Limb (tissue), 2 donors: Measurements from ENCODE around the gene MPHOSPH6.
"Not testable (repeated sequence)": the region's sequence is repeated elsewhere in the genome, so short reads cannot be mapped to it uniquely, and the experiment has no call there.

ENCODE experiments used
- DNase-seq, 2 donors: peaks; one replicate each; pipeline ENCODE4 v3.0.0-alpha.2; 2016; ENCODE audit errors: extremely low spot score in 2 of 2

The MPHOSPH6 gene, protein sequence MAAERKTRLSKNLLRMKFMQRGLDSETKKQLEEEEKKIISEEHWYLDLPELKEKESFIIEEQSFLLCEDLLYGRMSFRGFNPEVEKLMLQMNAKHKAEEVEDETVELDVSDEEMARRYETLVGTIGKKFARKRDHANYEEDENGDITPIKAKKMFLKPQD

DNA sequence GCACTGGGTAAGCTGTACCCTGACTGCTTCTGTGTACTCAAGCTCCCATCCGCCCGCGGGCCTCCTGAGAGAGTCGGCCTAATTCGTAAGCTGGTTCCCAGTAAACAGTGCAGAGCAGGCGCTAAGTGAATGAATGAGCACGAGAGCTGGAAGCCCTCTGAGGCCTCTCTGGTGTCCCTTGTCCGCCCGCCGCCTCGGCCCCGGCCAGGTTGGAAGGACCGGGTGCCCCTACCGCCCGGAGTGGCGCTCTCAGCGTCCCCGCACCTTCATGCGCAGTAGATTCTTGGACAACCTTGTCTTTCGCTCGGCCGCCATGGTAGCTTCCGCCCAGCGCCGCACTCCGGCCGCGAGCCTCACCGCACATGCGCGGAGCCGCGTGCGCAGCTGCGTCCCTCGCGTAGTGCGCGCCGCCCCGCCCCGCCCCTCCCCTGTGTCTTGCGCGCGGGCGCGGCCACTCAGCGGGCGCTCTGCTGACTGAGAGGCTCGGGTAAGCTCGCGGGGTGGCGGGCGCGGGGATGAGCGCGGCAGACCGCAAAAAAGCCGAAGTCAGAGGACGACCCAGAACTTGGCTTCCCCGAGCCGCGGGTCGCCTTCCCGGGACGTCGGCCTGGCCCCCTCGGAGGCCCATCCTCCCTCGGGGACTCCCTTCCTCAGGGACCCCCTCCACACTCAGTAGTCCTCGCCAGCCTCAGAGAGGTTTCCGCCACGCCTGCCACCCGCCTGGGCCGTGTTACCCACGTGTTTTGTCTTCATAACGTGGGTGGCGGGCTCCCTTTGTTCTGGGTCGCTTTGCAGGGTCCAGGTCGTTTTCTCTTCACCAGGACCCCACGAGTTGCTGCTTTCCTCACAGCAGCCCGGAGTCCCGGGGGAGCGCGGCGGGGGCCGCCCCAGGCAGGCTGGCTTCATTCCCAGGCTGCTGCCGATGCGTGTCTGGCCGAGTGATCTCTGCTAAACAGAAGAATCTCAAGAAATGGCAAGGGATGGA, at the start of gene MPHOSPH6:
Gene MPHOSPH6, minus strand, starts transcription at position 364 of the 985 bp plus-strand sequence. Its CDS starts 49 bp downstream, at position 315.
- DNase-seq: peak; percentile 91 to 95

DNA sequence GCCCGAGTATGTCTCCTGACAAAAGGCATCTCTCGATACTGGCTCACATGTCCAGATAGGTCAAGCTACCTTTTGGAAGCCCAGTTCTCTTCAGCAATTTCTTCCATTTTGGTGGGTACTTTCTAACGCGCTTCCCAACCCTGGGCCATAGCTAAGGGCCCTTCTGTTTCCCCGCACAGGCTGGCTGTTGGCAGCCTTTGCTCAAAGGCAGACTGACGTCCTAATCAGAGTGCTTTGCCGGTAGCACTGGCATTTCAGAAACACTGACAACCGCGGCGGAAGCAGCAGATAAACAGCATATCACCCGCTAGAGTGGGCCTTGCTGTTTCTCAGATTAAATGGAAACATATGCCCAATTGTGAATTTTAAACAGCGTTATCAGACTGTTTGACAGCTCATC, 49.3 kb upstream of the MPHOSPH6 start:
- DNase-seq: no peak

DNA sequence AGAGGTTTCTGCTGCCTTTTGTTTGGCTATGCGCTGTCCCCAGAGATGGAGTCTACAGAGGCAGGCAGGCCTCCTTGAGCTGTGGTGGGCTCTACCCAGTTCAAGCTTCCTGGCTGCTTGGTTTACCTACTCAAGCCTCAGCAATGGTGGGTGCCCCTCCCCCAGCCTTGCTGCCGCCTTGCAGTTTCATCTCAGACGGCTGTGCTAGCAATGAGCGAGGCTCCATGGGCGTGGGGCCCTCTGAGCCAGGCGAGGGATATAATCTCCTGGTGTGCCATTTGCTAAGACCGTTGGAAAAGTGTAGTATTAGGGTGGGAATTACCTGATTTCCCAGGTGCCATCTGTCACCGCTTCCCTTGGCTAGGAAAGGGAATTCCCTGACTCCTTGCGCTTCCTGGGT, 39.3 kb upstream of the MPHOSPH6 start:
- DNase-seq: not testable (repeated sequence)

DNA sequence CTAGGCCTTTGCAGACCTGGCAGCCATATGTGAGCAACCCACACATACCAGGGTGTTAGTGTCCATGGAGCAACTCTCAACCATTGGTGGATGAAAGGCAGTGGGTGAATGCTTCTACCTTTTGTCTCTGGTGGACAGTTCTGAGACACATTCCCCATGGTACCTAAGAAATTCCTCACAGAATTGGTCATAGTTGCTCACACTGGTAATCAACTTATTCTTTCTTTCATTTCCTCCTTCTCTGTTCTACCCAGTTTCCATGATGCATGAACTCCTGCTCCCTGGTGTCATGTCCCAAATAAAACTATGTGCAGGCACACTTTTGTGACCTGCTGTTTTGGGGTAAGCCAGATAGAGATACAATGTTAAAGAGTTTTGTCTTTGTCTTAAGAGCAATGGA, 33.2 kb upstream of the MPHOSPH6 start:
- DNase-seq: no peak

DNA sequence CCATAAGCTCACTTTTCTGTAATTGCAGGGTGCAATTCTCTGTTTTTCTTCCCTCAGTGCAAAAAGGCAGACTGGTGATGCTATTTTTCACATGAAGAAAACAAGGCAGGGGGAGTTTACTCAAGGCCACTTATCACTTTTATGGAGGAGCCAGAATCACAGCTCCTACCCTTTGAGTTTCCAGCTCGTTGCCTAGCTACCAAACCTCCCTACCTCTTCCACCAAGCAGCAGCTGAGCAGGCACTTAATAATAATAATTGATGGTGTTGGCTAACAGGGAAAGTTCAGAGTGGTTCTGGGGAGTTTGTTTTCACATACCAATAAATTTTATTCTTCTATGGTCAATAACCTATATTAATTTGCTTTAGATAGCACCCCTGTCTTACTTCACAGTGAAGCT, 31.9 kb upstream of the MPHOSPH6 start:
- no peak for DNase-seq

DNA sequence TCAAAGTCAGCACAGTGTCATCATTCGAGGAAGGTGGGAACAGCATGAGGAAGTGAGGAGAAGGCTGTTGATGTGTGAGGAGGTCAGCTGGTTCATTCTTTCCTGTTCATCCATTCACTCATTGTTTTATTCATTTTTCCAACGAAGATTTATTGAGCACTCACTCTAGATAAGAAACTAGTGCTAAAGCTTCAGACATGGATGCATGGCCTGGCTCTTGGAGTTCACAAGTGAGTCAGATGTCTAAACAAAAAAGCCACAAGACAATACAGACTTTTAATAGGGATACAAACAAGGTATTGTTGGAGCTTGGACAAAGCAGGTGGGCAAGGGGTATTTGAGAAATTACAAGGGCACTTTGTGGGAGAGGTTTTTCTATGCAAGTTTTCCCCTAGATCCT, 31.3 kb upstream of the MPHOSPH6 start:
- DNase-seq: no peak

DNA sequence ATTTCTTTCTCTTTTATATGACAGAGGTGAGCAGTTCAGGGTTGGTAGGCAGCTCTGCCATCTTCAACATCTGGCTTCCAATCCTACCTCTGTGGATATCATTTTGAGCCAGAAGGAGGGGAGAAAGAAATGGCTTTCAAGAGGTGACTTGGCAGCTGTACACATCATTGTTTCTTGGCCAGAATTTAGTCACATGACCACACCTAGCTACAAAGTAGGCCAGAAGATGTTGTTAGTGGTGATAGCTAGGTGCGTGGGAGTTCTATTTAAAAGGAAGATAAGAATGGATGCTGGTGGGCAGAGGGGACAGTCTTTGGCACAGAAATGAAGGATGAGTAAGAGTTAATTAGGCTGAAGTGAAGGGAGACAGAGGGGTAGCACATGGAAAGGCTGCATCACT, 29.2 kb upstream of the MPHOSPH6 start:
- DNase-seq: no peak

DNA sequence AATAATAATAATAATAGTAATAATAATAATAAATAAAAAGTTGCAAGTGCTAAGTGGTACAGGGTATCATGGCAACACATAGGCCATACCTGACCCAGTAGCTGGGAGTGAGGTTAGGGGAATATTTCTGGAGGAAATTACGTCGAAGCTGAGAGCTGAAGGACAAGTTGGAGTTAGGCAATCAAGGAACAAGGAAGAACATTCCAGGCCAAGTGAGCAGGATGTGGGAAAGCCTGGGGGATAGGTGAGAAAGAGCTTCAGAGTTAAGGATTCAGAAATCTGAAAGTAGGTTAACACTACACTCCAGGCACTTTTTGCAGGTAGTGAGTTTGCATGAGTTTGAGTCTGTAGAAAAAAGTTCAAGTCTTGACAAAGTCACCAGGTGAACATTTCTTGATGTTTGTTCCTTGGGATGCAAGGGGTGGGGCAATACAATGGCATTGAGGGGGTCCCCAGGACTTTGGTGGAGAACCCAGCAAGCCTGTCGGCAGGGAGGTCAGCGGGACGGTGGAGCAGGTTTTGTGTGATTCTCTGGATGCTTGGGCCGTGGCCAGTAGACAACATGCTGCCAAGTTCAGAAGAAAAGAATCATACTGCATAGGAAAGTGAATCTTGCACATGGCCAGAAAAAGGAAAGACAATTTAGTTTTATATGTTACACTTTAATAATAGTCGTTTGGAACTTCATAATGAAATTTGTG, 27.7 kb upstream of the MPHOSPH6 start:
- no peak for DNase-seq

DNA sequence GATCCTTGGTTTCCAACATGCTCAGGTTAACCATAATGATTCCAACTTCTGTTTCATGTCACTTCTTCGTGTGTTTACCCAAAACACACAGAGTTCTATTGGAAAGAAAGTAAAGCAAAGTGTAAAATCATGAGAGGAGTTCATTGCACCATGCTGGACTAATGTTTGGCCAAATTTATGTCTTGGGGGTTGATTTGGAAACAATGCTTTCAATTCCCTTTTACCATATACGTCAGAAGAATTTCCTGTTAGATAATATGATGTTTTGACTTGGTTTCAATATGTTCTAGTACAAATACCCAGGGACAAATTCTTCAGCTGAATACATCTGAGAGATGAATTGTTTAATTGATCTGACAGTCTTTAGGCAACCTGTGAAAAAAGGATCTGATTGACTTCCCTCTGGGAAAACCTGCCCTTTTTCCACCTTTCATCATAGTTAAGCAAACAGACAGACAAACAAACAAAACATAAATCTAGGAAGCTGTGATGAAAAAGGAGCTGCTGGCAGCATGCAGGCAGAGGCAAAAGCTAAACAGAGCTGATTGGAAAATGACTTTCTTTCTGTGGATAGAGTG, 26.0 kb upstream of the MPHOSPH6 start:
- no peak for DNase-seq

DNA sequence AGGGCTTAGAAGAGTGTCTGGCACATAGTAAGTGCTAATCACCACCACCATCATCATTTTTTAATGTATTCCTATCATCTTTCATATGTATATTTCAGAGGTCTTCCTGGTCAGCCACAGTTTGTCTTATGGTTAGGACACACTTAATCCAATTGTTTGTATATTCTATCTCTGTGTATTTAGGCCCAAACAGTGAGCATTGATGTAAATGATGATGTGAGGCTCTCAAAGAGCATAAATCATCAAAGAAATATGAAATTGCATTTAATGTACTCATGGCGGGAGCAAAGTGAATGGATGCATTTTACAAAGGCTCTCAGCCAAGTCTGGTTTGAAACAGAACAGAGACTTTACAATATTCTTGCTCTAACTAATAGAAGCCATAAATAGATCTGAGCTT, 24.1 kb upstream of the MPHOSPH6 start:
- no peak for DNase-seq

DNA sequence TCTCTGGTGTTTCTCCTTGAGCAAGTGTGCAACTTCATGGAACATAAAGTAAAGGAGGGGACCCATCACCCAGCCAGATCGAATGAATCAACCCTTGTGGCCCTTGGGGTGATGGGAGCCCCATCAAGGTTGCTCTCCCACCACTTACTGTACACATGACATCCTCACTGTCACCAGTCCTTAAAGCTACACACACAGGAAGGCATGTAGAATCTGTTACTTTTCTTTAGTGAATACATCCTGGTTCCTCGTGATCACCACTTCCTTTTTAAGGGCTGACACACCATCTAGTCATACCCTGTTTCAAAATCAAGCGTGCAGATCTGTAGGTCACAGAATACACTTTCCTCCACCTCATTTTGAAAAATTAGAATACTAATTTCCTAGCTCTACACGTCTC, 22.6 kb upstream of the MPHOSPH6 start:
- no peak for DNase-seq

DNA sequence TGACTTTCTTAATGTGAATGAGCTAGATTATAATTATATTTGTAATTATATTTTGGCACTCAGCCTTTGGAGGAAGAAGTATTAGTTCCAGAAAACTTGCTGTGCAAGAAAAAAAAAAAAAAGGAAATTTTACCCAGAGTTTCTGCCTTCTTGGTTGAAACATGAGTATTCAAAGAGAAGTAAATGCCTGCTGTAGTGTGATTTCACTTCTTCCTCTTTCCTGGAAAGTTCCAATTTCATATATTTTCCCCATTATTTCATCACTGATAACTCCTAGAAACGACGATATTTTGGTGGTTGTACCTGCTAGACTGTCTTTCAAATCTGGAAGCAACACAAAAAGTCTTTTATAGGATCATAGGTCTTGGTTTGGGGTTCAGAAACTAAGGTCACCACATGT, 20.4 kb upstream of the MPHOSPH6 start:
- no peak for DNase-seq

DNA sequence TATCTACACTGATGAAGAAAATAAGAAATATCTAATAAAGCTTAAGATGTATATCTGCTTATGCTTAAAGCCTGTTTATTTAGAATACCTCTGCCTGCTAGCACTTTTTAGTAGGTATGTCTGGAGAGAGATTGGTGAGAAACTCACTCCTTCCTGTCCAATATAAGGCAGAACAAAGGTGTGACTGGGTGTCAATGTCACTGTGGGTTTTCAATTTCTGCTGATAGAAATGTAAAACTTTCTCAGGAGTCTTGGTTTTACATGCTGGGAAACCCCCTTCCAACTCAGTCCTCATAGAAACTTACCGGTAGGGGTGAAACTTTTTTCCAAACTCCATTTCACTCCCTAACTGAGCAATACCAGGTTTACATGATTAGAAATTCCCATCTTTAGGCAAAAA, 17.8 kb upstream of the MPHOSPH6 start:
- DNase-seq: no peak

DNA sequence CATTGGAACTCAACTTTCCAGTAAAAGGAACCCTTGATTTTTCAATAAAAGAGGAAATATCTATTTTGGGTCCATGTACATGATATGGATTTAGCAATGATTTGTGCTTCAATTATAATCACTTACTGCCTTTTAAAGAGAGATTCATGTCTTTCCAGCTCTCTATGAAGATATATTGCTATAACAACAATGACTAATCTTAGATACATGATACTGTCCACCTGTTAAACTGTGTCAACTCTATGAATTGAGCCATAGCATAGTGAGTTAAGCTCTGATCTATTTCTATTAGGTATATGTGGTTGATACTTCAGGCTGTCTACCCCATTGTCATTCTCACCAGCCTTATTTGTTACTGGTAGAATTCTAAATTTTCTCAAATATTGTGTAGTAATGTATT, 15.0 kb upstream of the MPHOSPH6 start:
- no peak for DNase-seq

DNA sequence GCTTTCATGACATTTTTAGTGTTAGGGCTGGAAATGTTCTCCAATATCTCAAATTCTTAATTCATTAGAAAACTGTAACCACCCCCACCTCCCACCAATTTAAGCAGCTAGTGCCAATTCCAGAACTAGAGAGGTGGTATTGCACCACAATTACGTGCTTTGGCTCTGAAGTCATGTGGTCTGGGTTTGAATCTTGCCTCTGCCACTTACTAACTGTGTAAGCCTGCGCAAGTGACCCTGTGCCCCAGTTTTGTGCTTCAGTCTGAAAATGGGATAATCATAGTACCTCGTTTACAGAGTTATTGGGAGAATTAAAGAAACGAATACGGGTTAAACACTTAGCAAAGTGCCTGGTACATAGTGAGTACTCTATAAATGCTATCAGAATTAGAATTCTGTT, 14.2 kb upstream of the MPHOSPH6 start:
- no peak for DNase-seq

DNA sequence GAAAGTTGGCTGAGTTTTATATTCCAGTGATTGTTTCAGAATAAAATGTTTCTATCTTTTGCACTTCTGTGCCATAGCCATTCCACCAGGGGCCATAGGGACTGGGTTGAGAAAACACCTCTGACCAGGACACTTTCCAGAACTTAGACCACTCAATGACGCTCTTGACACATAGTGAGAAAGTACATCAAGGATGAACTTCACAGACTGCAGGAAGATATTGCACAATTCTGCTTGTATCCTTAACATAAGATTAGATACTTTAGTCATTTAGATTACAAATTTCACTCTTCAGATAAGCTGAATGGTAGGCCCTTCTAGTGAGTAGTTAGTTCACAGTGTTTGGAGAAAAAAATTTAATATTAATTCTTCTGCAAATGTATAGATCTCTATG, 13.0 kb upstream of the MPHOSPH6 start:
- DNase-seq: no peak

DNA sequence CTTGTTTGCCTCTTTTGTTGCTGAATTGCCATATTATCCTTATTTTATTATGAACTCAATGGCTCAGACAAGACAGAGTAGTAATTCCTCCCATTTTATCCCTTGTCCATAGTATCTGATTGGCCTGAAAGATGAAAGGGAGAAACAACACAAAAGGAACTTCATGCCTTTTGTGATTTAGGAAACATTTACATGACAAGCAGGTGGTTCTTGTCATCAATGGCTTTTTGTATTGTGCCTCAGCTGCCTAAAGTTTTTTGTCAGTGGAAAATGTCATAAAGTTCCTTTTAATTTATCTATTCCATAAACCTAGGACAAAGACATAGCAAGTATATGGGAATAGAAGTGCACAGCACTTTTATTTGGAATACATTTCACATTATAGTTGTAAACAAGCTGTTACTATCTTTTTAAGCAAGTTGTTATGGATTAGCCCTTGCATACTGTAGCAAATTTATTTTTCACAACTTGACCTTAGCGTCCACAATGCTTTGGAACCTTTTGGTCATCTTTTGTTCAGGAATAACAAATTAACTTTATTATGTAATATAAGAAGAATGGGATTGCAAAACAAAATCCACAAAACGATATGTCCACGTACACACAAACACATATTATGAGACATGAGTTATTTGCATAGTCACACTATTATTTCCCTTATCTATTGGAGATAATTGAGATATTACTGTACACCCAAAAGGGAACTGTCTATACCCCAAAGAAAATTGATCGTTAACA, 12.4 kb upstream of the MPHOSPH6 start:
- no peak for DNase-seq

DNA sequence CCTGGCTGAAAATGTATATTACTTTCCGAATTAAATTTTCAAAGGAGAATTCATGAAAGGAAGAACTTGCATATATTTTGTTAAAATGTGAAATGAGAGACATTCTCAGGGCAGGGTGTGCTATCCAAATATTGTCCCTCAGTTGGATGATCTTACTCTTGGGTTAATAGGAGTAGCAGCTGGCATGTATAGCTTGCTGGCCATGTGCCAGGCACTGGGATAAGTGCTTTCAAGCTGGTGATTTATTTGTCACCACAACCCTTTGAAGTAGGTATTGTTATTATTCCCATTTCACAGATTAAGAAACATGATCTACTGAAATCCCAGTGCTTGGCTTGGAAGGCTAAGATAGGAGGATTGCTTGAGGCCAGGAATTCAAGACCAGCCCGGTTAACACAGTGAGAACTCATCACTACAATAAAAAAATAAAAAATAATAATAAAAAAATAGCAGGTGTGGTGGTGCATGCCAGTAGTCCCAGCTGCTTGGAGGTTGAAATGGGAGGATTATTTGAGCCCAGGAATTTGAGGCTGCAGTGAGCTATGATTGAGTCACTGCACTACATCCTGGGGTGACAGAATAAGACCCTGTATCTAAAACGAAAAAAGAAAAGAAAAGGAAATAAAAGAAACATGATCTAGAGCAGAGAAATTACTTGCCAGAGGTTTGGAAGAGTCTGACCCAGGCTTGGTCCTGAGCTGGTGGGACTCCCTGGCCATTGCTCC, 11.6 kb upstream of the MPHOSPH6 start:
- no peak for DNase-seq

DNA sequence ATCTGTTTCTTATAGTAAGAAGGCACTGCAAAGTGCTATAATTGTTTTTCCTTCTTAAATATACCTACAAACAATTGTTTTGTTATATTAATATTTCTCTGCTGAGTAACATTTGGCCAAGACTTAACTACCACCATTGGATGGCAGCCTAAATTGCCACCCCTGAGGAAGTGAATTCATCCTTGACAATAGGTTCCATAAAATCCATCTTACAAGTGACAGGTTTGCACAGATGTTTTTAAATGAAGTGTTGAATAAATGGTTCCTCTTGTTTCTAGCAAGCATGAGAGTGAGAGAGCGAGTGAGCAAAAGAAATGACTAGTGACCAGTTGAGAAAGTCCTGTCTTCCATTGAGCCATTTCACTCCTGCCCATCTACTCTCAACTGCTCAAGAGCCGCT, 8.3 kb upstream of the MPHOSPH6 start:
- DNase-seq: no peak

DNA sequence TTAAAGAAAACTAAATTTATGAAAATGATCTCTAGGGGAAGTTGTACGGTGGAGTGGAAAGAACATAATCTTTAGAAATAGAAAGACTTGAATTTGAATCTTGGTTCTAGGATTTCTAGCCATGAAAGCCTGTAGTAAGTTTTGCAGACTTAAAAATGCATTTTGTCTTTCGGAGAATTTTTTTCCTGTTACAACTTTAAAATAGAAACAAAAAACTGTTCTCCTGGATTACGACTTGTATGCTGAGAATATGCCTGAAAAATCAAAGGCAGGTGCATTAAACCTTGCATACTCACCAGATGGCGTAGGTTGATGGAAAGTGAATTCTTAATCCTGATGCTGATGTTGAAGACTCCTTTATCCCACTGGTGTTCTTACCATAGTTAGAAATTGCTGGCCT, 7.5 kb upstream of the MPHOSPH6 start:
- no peak for DNase-seq

DNA sequence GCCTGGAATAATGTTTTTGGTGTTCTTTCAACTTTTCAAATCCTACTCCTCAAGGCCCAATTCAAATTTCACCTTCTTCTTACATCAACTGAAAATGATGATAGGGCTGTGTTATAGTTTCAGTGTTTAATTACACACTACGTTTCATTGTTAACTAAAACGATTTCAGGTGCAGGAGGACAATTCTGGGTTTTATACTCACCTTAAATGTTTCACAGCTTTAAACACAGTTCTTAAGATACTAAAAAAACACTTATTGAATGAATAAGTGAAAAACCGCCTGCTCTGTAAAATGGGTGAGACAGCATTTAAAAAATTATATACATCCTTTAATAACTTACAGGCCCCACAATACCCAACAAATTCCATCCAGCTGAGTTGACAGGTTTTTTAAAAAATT, 6.2 kb upstream of the MPHOSPH6 start:
- DNase-seq: no peak
